ENCODE measurements around the gene TMEM213. TPM values are rescaled to one million over a fixed set of nuclear protein-coding genes. Genes with fewer than 3 reads are reported as not detected.
"Not testable (repeated sequence)": the region's sequence is repeated elsewhere in the genome, so short reads cannot be mapped to it uniquely, and the experiment has no call there.

Gene TMEM213
- polyA plus RNA-seq, 1 donor: 39.2 TPM

DNA sequence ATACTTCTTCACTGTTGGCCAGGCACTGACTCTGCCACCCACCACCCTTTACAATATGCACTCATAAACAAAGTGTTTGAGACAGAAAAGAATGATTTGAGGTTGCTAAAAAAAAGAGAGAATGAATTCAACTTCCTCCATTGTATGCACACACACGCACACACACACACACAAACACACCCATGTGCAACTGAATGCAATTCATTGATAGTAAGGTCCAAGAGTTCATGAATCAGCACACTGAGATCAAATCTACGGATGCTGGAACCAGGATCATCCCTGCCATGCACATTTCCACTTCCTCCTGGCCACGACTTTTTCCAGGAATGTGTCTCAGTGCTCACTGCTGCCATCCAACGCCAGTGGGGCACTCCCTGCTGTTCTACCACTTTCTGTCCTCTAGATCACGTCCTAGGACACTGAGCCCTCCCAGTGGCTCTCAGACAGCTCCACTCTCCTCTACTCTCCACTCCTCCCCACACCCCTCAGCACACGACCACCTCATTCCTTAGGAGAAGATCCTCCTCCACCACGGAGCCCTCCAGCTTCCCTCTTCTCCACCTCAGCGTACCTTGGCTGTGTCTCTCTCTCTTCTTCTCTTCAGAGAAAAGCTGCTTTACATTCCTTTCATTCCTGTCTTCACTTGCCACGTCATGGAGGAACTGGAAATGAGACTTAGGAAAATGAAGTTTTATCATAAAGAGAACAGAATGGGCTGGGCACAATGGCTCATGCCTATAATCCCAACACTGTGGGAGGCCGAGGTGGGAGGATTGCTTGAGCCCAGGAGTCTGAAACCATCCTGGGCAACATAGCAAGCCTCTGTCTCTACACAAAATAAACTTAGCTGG is 12.0 kb upstream of the TMEM213 start:
- DNase-seq: no peak

- DNase-seq: no peak
These were observed 1.7 kb upstream of the TMEM213 start for GRCh38 chr7:138796038-138796615.

DNA sequence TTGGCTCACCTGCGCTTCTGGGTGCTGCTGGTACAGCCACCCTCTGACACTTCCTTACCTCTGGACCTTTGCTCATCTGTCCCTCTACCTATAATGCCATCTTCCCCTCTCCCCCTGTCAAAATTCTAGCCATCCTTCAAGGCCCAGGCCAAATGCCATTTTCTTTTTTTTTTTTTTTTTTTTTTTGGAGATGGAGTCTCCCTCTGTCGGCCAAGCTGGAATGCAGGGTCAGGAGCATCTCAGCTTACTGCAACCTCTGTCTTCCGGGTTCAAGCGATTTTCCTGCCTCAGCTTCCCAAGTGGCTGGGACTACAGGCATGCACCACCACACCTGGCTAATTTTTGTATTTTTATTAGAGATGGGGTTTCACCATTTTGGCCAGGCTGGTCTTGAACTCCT is 748 bp upstream of the TMEM213 start:
- not testable (repeated sequence) for DNase-seq

- DNase-seq: no peak
These were observed 1.0 kb downstream of the TMEM213 start for GRCh38 chr7:138798836-138799235.

DNA sequence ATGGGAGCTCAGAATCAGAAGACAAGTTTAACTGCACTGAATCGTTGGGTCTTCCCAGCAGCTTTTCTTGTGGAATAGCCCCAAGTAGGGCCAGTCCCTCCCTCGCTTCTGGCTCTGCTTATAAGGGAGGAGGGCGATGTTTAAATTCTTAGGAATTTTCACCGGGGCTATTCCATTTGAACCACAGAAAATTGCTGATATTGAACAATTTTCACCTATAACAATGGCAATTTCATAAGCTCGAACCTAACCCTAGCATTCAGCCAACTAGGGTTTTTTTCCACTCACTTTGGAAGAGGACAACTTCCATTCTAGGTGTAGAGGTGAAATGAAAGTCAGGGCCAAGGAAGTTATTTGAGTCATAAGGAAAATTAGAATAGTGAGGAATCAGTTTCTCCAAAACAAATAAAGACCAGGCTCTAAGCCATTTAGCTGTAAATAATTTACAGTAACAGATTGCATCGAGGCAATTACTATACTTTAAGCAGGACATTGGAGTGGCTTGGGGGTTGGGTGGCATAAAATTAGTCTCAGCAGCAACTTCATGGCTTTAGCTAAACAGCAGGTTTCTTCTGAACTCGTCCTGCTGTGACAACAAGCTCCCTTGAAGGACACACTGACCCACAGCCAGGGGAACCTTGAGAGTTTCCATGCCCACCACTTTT is 1.7 kb downstream of the TMEM213 start:
- DNase-seq: no peak

DNA sequence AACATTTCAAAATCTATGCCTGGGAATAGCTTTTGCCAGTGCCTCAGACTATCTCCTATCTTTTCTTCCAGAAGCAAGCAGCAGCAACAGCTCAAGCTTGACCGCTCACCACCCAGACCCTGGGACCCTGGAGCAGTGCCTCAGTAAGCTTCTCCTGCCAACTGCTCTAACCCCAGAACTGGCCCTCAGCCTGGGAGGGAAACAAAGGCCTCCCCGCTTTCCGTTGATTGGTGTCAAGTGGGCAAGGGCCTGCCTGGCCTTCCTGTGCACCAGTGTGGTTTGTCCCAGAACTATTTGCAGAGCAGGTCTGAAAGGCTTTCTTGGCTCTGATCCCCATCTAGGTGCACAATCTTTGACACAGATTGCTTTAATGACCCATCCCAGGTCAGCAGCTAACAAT is 3.5 kb downstream of the TMEM213 start:
- DNase-seq: no peak

DNA sequence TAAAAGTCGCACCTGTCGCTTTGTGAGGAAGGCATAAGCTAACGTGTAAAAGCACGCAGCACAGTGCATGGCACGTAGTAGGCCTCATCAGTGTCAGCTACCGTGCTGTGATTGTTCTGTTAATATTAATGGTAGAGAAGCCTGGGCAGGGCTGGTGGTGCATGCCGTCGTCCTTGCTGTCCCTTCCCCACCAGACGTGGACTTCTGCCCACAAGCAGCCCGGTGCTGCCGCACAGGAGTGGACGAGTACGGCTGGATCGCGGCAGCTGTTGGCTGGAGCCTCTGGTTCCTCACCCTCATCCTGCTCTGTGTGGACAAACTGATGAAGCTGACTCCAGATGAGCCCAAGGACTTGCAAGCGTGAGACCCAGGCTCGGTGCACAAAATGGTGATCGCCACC is 4.9 kb downstream of the TMEM213 start:
- DNase-seq: no peak

- no peak for DNase-seq
These were observed 6.8 kb downstream of the TMEM213 start for GRCh38 chr7:138804618-138805017.

GRCh38 chr7:138809346-138809745 is 11.6 kb downstream of the TMEM213 start:
- DNase-seq: no peak

DNA sequence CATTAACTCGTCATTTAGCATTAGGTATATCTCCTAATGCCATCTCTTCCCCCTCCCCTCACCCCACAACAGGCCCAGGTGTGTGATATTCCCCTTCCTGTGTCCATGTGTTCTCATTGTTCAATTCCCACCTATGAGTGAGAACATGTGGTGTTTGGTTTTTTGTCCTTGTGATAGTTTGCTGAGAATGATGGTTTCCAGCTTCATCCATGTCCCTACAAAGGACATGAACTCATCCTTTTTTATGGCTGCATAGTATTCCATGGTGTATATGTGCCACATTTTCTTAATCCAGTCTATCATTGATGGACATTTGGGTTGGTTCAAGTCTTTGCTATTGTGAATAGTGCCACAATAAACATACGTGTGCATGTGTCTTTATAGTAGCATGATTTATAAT is 13.5 kb downstream of the TMEM213 start:
- DNase-seq: not testable (repeated sequence)

DNA sequence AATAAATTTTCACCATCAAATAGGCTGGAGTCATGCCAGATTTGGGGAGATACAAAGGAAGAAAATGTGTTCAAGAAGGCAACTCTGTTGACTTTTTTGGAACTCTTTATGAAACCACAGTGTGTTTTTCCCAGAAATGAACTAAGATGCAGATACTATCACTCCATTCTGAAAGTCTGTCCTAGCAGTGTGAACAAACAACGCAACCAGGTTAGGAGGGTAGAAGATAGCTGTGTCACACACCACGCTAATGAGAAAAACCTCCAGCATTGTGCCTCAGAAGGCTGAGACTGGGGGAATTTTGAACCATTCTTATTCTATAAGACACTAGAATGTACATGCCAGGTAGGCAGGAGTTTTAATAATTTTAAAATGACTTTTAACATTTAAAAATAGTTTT is 16.2 kb downstream of the TMEM213 start:
- DNase-seq: no peak

GRCh38 chr7:138814816-138815332 is 17.1 kb downstream of the TMEM213 start:
- DNase-seq: no peak

GRCh38 chr7:138816650-138817049 is 18.9 kb downstream of the TMEM213 start:
- DNase-seq: no peak

DNA sequence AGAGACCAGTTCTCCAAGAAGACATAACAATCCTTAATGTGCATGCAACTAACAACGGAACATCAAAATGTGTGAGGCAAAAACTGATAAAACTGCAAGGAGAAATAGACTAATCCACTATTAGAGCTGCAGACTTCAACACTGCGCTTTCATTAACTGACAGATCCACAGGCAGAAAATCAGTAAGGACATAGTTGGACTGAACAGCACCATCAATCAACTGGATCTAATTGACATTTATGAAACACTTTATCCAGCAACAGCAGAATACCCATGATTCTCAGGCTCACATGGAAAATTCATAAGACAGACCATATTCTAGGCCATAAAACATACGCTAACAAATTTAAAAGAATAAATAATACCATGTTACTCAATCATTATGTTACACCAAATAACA is 21.8 kb downstream of the TMEM213 start:
- DNase-seq: no peak

DNA sequence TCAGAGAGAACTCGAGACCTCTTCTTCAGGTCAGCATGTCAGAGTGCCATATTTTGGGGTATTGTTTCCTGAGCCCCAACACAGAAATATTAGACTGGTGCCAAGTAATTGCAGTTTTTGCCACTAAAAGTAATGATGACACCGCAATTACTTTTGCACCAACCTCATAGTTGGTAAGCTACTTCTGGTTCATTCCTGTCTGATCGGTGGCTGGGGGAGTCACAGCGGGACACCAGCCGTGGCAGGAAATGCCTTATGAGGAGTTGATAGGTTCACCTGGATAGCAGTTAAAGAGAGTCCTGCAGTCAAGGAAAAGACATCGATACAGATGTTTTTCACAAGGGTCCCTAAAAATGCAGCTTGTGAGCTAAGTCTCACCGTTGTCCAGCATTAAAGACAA is 24.1 kb downstream of the TMEM213 start:
- no peak for DNase-seq

DNA sequence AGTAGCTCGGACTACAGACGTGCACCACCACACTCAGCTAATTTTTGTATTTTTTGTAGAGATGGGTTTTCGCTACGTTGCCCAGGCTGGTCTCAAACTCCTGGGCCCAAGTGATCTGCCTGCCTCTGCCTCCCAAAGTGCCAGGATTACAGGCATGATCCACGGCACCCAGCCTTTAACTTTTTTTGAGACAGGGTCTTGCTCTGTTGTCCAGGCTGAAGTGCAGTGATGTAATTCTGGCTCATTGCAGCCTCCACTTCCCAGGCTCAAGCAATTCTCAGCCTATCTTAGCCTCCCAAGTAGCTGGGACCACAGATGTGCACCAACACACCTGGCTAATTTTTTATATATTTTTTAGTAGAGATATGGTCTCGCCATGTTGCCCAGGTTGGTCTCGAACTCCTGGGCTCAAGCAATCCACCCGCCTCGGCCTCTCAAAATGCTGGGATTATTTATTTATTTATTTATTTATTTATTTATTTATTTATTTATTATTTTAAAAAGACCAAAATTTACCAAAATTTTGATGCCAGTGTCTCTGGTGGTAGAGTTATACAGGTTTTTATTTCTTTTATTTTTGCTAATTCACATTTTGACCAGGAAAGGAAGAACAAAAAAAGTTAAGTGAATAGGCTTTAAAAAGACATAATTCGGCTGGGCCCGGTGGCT is 25.2 kb downstream of the TMEM213 start:
- no peak for DNase-seq

- DNase-seq: no peak
These were observed 27.4 kb downstream of the TMEM213 start for GRCh38 chr7:138825049-138825721.

GRCh38 chr7:138828302-138828701 is 30.5 kb downstream of the TMEM213 start:
- no peak for DNase-seq

- DNase-seq: no peak
These were observed 31.5 kb downstream of the TMEM213 start for GRCh38 chr7:138829335-138829734.

DNA sequence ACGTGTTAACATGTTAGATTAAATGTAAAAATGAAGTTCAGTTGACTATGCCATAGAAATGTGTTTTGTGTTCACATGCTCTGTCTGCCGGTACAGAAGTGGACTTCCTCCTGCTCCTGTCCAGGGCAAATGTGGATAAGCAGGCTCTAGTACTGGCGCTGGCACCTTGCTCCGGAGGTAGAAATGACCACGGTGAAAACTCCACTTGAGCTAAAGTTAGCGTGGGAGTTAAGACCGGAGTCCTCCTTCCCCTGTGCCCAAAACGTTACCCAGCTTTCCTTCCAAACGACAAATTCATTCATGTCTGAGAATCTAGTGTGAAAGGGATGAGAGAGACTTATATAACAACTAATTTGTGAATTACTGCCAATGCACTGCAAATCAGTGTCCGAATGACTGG is 35.2 kb downstream of the TMEM213 start:
- DNase-seq: no peak

GRCh38 chr7:138833596-138833995 is 35.8 kb downstream of the TMEM213 start:
- DNase-seq: no peak

DNA sequence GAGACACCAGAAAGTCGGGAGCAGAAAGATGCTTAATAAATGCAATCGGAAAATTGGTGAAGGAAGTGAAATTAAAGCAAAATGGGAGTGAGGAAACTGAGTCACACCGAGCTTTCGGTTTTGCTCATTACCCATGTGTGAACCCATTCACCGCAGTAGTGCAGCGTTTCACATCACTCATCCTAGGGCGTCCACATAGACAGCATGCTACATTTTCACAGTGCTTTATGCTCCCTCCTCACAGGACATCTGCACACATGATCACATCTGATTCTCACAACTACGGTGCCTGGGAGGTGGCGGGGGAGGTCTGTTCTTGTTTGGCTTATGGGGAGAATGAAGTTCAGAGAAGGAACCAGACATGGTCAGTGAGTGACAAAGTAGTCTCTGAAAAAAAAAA is 36.8 kb downstream of the TMEM213 start:
- DNase-seq: no peak
